Duodenal mucosa (tissue), 2 donors: ENCODE results near the gene DIAPH3.

ENCODE experiments used
- H3K27ac ChIP-seq: one replicate; pipeline ENCODE4 v1.7.0; 2013; ENCODE audit warnings: low read depth, low read length
- H3K27me3 ChIP-seq, 2 donors: one replicate each; pipeline ENCODE4 v1.7.0; 2013; ENCODE audit warnings: low read length in 2 of 2, control low read depth in 1 of 2; ENCODE audit not compliant: insufficient read depth in 2 of 2, control insufficient read depth in 1 of 2
- H3K36me3 ChIP-seq, 2 donors: one replicate each; pipeline ENCODE4 v1.7.0; 2013; ENCODE audit warnings: low read length in 2 of 2, control low read depth in 1 of 2; ENCODE audit not compliant: insufficient read depth in 2 of 2, control insufficient read depth in 1 of 2
- H3K4me1 ChIP-seq, 2 donors: one replicate each; pipeline ENCODE4 v1.7.0; 2013; ENCODE audit warnings: low read length in 2 of 2, control low read depth in 1 of 2; ENCODE audit not compliant: insufficient read depth in 2 of 2, control insufficient read depth in 1 of 2
- H3K4me3 ChIP-seq, 2 donors: one replicate each; pipeline ENCODE4 v1.7.0; 2013; ENCODE audit warnings: low read length in 2 of 2, low read depth in 1 of 2
- H3K9ac ChIP-seq, 2 donors: one replicate each; pipeline ENCODE4 v1.7.0; 2013; ENCODE audit warnings: low read length in 2 of 2, low read depth in 1 of 2
- H3K9me3 ChIP-seq, 2 donors: one replicate each; pipeline ENCODE4 v1.7.0; 2013; ENCODE audit warnings: low read length in 2 of 2, control low read depth in 1 of 2; ENCODE audit not compliant: control insufficient read depth in 1 of 2

The DIAPH3 gene

GRCh38 chr13:59931621-59932020, 232.1 kb downstream of the DIAPH3 start:
- no peak overlapping the region for H3K4me3 ChIP-seq
- no peaks in the 10 kb centered on the region for H3K9me3 ChIP-seq
- H3K27me3 ChIP-seq = no peaks in the 10 kb centered on the region
- no peak overlapping the region for H3K27ac ChIP-seq
- H3K9ac ChIP-seq = no peak overlapping the region
- H3K4me1 ChIP-seq = no peaks in the 10 kb centered on the region
- no peaks in the 10 kb centered on the region for H3K36me3 ChIP-seq

DNA sequence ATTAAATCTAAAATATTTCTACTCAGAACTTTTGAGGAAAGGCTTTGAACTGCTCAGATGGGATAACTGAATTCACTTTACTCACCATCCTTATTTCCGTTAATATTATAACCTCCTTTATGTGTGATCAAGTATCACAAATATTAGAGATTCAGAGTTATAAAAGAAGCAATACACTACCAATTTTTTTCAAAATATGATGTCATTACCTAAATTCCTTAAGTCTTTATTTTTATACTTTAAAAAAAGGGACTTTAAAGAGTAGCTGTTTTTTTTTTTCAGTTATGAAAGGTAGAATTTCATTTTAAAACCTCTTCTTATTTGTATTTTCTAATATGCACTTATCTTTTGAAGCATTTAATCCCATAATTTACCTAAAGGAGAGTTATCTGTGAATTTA, 239.5 kb downstream of the DIAPH3 start:
- no peaks in the 10 kb centered on the region for H3K27me3 ChIP-seq
- no peaks in the 10 kb centered on the region for H3K36me3 ChIP-seq
- H3K27ac ChIP-seq = no peak overlapping the region
- no peaks in the 10 kb centered on the region for H3K9me3 ChIP-seq
- no peak overlapping the region for H3K9ac ChIP-seq
- H3K4me1 ChIP-seq = no peaks in the 10 kb centered on the region
- no peak overlapping the region for H3K4me3 ChIP-seq

GRCh38 chr13:59915252-59915651, 248.5 kb downstream of the DIAPH3 start:
- Histone ChIP-seq H3K4me3 (no peak overlapping the region), H3K9ac (no peak overlapping the region), H3K36me3 (no peaks in the 10 kb centered on the region), H3K9me3 (no peaks in the 10 kb centered on the region), H3K27ac (no peak overlapping the region), H3K27me3 (no peaks in the 10 kb centered on the region), H3K4me1 (no peaks in the 10 kb centered on the region)

DNA sequence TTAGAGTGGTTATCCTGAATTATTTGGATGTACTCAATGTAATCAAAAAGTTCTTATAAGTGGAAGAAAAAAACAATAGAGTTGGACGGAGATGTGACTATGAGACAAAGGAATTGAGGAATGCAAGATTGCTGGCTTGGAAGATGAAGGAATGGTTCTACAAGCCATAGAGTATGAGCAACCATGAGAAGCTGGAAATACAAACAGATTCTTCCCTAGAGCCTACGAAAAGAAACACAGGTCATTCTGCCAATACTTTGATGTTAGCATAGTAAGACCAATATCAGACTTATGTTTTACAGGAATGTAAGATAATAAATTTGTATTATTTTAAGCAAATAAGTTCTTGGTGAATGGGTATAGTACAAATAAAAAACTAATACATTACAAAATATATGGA, 249.2 kb downstream of the DIAPH3 start:
- H3K27ac ChIP-seq = no peak overlapping the region
- no peaks in the 10 kb centered on the region for H3K27me3 ChIP-seq
- H3K9ac ChIP-seq = no peak overlapping the region
- no peaks in the 10 kb centered on the region for H3K36me3 ChIP-seq
- no peaks in the 10 kb centered on the region for H3K9me3 ChIP-seq
- H3K4me3 ChIP-seq = no peak overlapping the region
- H3K4me1 ChIP-seq = no peaks in the 10 kb centered on the region

- H3K36me3 ChIP-seq = no peaks in the 10 kb centered on the region
Measured at GRCh38 chr13:59906413-59907049, 257.2 kb downstream of the DIAPH3 start.

DNA sequence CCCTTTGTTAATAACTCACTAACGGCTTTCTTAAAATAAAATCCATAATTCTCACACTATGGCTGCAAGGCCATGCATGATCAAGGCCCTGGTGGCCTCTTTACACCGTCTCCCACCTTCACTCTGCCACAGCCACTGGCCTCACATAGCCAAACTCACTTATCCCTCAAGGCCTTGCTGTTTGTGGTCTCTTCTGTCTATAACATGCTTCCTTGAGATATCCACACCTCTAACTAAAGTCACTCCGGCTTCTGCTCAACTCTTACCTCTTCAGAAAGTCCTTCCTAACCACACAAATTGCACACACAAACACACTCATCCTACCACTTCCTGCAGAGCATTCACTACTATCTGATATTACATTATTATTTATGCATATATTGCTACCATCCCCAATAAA, 262.5 kb downstream of the DIAPH3 start:
- Histone ChIP-seq H3K9ac (no peak overlapping the region), H3K4me3 (no peak overlapping the region)

More at GRCh38 chr13:59906413-59907049, 257.2 kb downstream of the DIAPH3 start:
- Histone ChIP-seq H3K9ac (no peak overlapping the region), H3K27me3 (no peaks in the 10 kb centered on the region), H3K4me1 (peaks cover 0 to 4% of the 10 kb centered on the region in 2 donors), H3K4me3 (no peak overlapping the region), H3K27ac (no peak overlapping the region), H3K9me3 (no peaks in the 10 kb centered on the region)

GRCh38 chr13:59898066-59898465, 265.7 kb downstream of the DIAPH3 start:
- Histone ChIP-seq H3K27me3 (no peaks in the 10 kb centered on the region), H3K9me3 (no peaks in the 10 kb centered on the region), H3K4me3 (no peak overlapping the region)

More for the DNA sequence above, 262.5 kb downstream of the DIAPH3 start:
- Histone ChIP-seq H3K9me3 (no peaks in the 10 kb centered on the region), H3K36me3 (no peaks in the 10 kb centered on the region), H3K27me3 (no peaks in the 10 kb centered on the region), H3K27ac (no peak overlapping the region), H3K4me1 (no peaks in the 10 kb centered on the region)

DNA sequence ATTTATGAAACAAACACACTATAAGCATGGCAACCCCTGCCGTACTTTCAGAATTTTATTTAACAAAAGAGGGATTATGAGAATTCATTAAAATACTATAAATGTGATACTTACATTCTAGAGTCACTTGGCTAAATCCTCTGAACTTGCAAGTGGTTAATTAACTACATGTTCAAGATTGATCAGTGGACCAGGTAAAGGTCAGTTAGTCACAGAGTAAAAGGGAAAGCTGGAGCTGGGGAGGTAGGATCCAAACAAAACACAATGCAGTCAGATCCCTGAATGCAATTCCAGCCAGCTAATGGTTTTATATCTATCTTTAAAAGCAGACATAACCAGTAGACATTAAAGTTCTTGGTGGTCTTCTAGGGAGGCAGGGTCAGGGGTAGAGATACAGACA, 270.5 kb downstream of the DIAPH3 start:
- Histone ChIP-seq H3K36me3 (no peaks in the 10 kb centered on the region), H3K27me3 (no peaks in the 10 kb centered on the region), H3K27ac (no peak overlapping the region), H3K9me3 (no peaks in the 10 kb centered on the region), H3K9ac (no peak overlapping the region), H3K4me3 (no peak overlapping the region), H3K4me1 (peaks cover 5 to 7% of the 10 kb centered on the region in 2 donors)

More at GRCh38 chr13:59898066-59898465, 265.7 kb downstream of the DIAPH3 start:
- Histone ChIP-seq H3K27ac (no peak overlapping the region), H3K9ac (no peak overlapping the region), H3K4me1 (no peaks in the 10 kb centered on the region), H3K36me3 (no peaks in the 10 kb centered on the region)

GRCh38 chr13:59891053-59891452, 272.7 kb downstream of the DIAPH3 start:
- peaks cover 5 to 7% of the 10 kb centered on the region in 2 donors for H3K4me1 ChIP-seq
- no peak overlapping the region for H3K27ac ChIP-seq
- no peaks in the 10 kb centered on the region for H3K27me3 ChIP-seq
- no peak overlapping the region for H3K4me3 ChIP-seq
- H3K9me3 ChIP-seq = no peaks in the 10 kb centered on the region
- H3K9ac ChIP-seq = no peak overlapping the region
- H3K36me3 ChIP-seq = no peaks in the 10 kb centered on the region

DNA sequence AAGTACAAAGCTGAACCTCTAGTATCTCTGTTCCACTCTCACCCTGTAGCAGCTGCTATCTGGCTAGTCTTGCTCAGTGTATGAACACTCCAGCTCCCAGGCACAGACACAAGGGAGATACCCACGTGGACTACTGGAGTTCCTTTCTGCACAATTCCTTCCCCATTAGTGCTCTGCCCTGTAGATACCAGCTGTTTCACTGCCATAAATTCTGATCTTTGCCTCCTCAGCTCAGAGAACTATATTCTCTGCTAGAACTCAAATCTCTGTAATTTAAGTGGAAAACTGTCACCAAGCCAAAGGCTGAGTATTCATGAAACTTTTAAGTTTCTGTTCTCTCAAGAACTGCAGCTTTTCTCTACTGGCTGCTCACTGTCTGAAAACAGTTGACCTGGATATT, 273.7 kb downstream of the DIAPH3 start:
- Histone ChIP-seq H3K27me3 (no peaks in the 10 kb centered on the region), H3K9me3 (no peaks in the 10 kb centered on the region), H3K4me1 (peaks cover 5 to 7% of the 10 kb centered on the region in 2 donors), H3K36me3 (no peaks in the 10 kb centered on the region), H3K27ac (no peak overlapping the region), H3K9ac (no peak overlapping the region), H3K4me3 (no peak overlapping the region)
